ENCODE data around the gene KREMEN1.

The KREMEN1 gene

GRCh38 chr22:29204455-29205183, 131.8 kb downstream of the KREMEN1 start:
- no peak for TF ChIP-seq CTCF (IDR thresholded peaks at IDR 0.05; ENCODE audit: unreplicated experiment in 3 of 3)
- Mint-ChIP-seq H3K4me1 (peaks cover 29% of the 10 kb centered on the region), H3K9me3 (no peaks in the 10 kb centered on the region), H3K27ac (peak overlapping the region; percentile 60 to 70 (median 61)), H3K27me3 (ENCODE audit: low read depth) (peaks cover 6% of the 10 kb centered on the region), H3K36me3 (ENCODE audit: low read depth) (no peaks in the 10 kb centered on the region), H3K4me3 (peak overlapping the region; percentile 68 to 79 (median 75))

GRCh38 chr22:29205252-29205593, 132.4 kb downstream of the KREMEN1 start:
- H3K9me3 Mint-ChIP-seq: no peaks in the 10 kb centered on the region
- peak overlapping the region; percentile 68 to 79 (median 75) for H3K4me3 Mint-ChIP-seq
- peak overlapping the region in 2 of 3 experiments; percentile 29 to 60 for H3K27ac Mint-ChIP-seq
- peaks cover 9% of the 10 kb centered on the region for H3K27me3 Mint-ChIP-seq (ENCODE audit: low read depth)
- H3K4me1 Mint-ChIP-seq: peaks cover 29% of the 10 kb centered on the region
- no peaks in the 10 kb centered on the region for H3K36me3 Mint-ChIP-seq (ENCODE audit: low read depth)
- no peak for TF ChIP-seq CTCF (IDR thresholded peaks at IDR 0.05; ENCODE audit: unreplicated experiment in 3 of 3)

GRCh38 chr22:29205594-29206371, 132.9 kb downstream of the KREMEN1 start, which contains the start of gene EMID1:
Gene EMID1 (plus strand): TSS chr22:29205896. CDS start chr22:29206039, 143 bp downstream.
- peak within 1 kb of the TSS; percentile 64 to 72 (median 67) for H3K27ac Mint-ChIP-seq
- H3K9me3 Mint-ChIP-seq: no peaks in the 10 kb centered on the region
- H3K36me3 Mint-ChIP-seq (ENCODE audit: low read depth): no peaks in the 10 kb centered on the region
- peak in 1 of 3 experiments; percentile 17 for TF ChIP-seq CTCF (IDR thresholded peaks at IDR 0.05; ENCODE audit: unreplicated experiment in 3 of 3)
- H3K27me3 Mint-ChIP-seq (ENCODE audit: low read depth): peaks cover 9% of the 10 kb centered on the region
- peaks cover 29% of the 10 kb centered on the region for H3K4me1 Mint-ChIP-seq
- peak within 1 kb of the TSS; percentile 89 to 92 (median 91) for H3K4me3 Mint-ChIP-seq

DNA sequence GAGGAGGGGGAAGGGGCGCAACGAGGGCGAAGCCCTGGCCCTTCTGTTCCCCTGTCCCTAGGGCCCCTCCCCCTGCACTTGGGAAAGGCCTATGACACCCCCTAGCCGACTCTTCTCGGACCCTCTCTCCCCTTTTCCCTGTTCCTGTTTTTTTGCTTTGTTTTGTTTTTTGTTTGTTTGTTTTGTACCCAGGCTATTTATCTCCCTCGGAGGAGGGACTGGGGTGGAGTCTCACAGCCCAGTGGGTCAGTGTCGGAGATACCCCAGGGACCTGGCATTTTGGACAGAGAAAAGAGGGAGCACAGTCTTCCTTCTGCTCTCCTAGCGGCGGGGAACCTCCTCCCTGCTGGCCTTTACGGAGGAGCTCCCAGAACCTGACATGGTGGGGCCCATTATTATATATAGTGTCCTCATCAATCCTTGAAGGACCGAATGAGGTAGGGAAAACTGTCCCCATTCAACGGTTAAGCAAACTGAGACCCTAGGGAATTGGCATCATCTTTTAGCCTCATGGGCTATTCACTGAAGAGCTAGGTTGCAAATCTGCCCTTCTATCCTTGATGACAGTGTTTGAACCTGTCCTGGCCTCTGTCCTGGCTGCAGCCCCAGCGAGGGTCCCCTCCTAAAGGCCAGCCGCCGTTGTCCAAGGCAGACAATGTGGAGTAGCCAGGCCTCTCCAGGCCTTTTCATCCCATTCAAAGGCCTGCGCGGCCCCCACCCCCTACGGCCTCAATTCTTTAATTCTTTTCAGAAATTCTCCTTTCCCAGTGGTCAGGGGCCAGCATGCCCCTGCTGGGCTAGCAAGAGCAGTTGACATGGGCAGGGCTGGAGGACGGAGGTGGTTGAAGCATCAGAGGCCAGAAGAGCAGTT, 133.8 kb downstream of the KREMEN1 start:
- Mint-ChIP-seq H3K27ac (peak overlapping the region; percentile 64 to 72 (median 67)), H3K4me3 (peak overlapping the region; percentile 89 to 92 (median 91)), H3K9me3 (no peaks in the 10 kb centered on the region), H3K4me1 (peaks cover 23% of the 10 kb centered on the region), H3K27me3 (ENCODE audit: low read depth) (peaks cover 9% of the 10 kb centered on the region), H3K36me3 (ENCODE audit: low read depth) (no peaks in the 10 kb centered on the region)
- no peak for TF ChIP-seq CTCF (IDR thresholded peaks at IDR 0.05; ENCODE audit: unreplicated experiment in 3 of 3)

DNA sequence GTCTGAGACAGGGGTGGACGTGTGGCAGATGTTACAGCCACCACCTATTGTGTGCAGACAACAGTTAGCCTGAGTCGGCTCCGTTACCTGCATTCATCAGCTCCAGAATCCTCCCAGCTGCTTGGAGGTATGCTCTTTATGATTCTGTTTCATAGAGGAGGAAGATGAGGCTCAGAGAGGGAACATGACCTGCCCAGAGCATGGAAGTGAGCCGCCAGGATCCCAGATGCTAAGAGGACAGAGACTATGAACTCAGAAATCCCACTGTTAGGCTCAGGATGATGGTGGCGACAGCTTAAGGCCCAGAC, 134.4 kb downstream of the KREMEN1 start:
- no peaks in the 10 kb centered on the region for H3K36me3 Mint-ChIP-seq (ENCODE audit: low read depth)
- peaks cover 17% of the 10 kb centered on the region for H3K4me1 Mint-ChIP-seq
- H3K4me3 Mint-ChIP-seq: peak overlapping the region; percentile 89 to 92 (median 91)
- TF ChIP-seq CTCF (IDR thresholded peaks at IDR 0.05; ENCODE audit: unreplicated experiment in 3 of 3): no peak
- no peaks in the 10 kb centered on the region for H3K9me3 Mint-ChIP-seq
- peaks cover 9% of the 10 kb centered on the region for H3K27me3 Mint-ChIP-seq (ENCODE audit: low read depth)
- H3K27ac Mint-ChIP-seq: peak overlapping the region; percentile 33 to 64 (median 61)

All from nephron (organoid).